CD4-positive, alpha-beta T cell treated with Interleukin-10 for 1 hour (primary cell): ENCODE measurements around the gene ADAMTSL1.

Experiments used
- DNase-seq: peaks from one replicate; pipeline ENCODE4 v3.0.0-alpha.2; 2020

The ADAMTSL1 gene

GRCh38 chr9:18500451-18500850 lies 26.5 kb downstream of the ADAMTSL1 start:
- DNase-seq: no peak

- no peak for DNase-seq
Measured at GRCh38 chr9:18501949-18502348, 28.0 kb downstream of the ADAMTSL1 start.

- DNase-seq: no peak
Measured at GRCh38 chr9:18502546-18502945, 28.6 kb downstream of the ADAMTSL1 start.

- no peak for DNase-seq
Measured at GRCh38 chr9:18504707-18505106, 30.8 kb downstream of the ADAMTSL1 start.

GRCh38 chr9:18507151-18507550 lies 33.2 kb downstream of the ADAMTSL1 start:
- DNase-seq: no peak

GRCh38 chr9:18516514-18516913 lies 42.6 kb downstream of the ADAMTSL1 start:
- no peak for DNase-seq

- DNase-seq: no peak
Measured at GRCh38 chr9:18516965-18517364, 43.0 kb downstream of the ADAMTSL1 start.

GRCh38 chr9:18520416-18521047 lies 46.6 kb downstream of the ADAMTSL1 start:
- no peak for DNase-seq

GRCh38 chr9:18526685-18527084 lies 52.7 kb downstream of the ADAMTSL1 start:
- DNase-seq: no peak

GRCh38 chr9:18531136-18532065 lies 57.4 kb downstream of the ADAMTSL1 start:
- no peak for DNase-seq

GRCh38 chr9:18534611-18535010 lies 60.7 kb downstream of the ADAMTSL1 start:
- DNase-seq: no peak

GRCh38 chr9:18536554-18536953 lies 62.6 kb downstream of the ADAMTSL1 start:
- no peak for DNase-seq

GRCh38 chr9:18539203-18539693 lies 65.3 kb downstream of the ADAMTSL1 start:
- no peak for DNase-seq

GRCh38 chr9:18542837-18543405 lies 69.0 kb downstream of the ADAMTSL1 start:
- DNase-seq: no peak

- DNase-seq: no peak
Measured at GRCh38 chr9:18543406-18544192, 69.6 kb downstream of the ADAMTSL1 start.

GRCh38 chr9:18544456-18544855 lies 70.5 kb downstream of the ADAMTSL1 start:
- DNase-seq: no peak

- DNase-seq: no peak
Measured at GRCh38 chr9:18545636-18546360, 71.8 kb downstream of the ADAMTSL1 start.

GRCh38 chr9:18548456-18548855 lies 74.5 kb downstream of the ADAMTSL1 start:
- no peak for DNase-seq

- no peak for DNase-seq
Measured at GRCh38 chr9:18549772-18550171, 75.8 kb downstream of the ADAMTSL1 start.

- no peak for DNase-seq
Measured at GRCh38 chr9:18550286-18550685, 76.3 kb downstream of the ADAMTSL1 start.

GRCh38 chr9:18554244-18554643 lies 80.3 kb downstream of the ADAMTSL1 start:
- DNase-seq: no peak
